Stimulated activated CD8-positive, alpha-beta memory T cell treated with anti-CD3 and anti-CD28 coated beads, Interleukin-15, amount 100 ng/mL, for 1 hour (primary cell): ENCODE data around the gene DTX2.
A peak's percentile ranks its signal among the peaks of the same experiment; 100 is the strongest.
"Not testable (repeated sequence)": the region's sequence is repeated elsewhere in the genome, so short reads cannot be mapped to it uniquely, and the experiment has no call there.

Source experiments
- DNase-seq: peaks from one replicate; pipeline ENCODE4 v3.0.0-alpha.2; 2020; ENCODE audit warnings: low read depth

Gene DTX2

GRCh38 chr7:76512941-76513816 lies 51.7 kb downstream of the DTX2 start:
- no peak for DNase-seq

- no peak for DNase-seq
These were observed 52.6 kb downstream of the DTX2 start for GRCh38 chr7:76513817-76514799.

- DNase-seq, result no peak
These were observed 53.6 kb downstream of the DTX2 start for GRCh38 chr7:76514926-76515771.

GRCh38 chr7:76515999-76516443 lies 54.5 kb downstream of the DTX2 start:
- DNase-seq, result no peak

- not testable (repeated sequence) for DNase-seq
These were observed 55.4 kb downstream of the DTX2 start for GRCh38 chr7:76516932-76517331.

GRCh38 chr7:76526183-76526582 lies 64.7 kb downstream of the DTX2 start:
- DNase-seq, result not testable (repeated sequence)

- not testable (repeated sequence) for DNase-seq
These were observed 70.1 kb downstream of the DTX2 start for GRCh38 chr7:76531643-76532042.

- DNase-seq, result not testable (repeated sequence)
These were observed 81.7 kb downstream of the DTX2 start, which contains the start of gene SPDYE16 for GRCh38 chr7:76543197-76543596. TSS of gene SPDYE16 (minus strand) at chr7:76543297. CDS start at chr7:76541459, 1,838 bp downstream.

- DNase-seq, result peak; percentile 62
These were observed 87.7 kb downstream of the DTX2 start for GRCh38 chr7:76549025-76549854.

GRCh38 chr7:76549855-76550248 lies 88.3 kb downstream of the DTX2 start:
- not testable (repeated sequence) for DNase-seq

GRCh38 chr7:76551992-76552391 lies 90.5 kb downstream of the DTX2 start:
- DNase-seq, result not testable (repeated sequence)
